ENCODE results near the gene MAD1L1. TPM values are rescaled to one million over a fixed set of nuclear protein-coding genes. Genes with fewer than 3 reads are reported as not detected.

The MAD1L1 gene
- total RNA-seq, 1 donor from 2014 or later: 16.2 TPM

GRCh38 chr7:2050511-2050866, 182.3 kb downstream of the MAD1L1 start:
- H3K27ac ChIP-seq (replicated peaks): no peak overlapping the region
- intact Hi-C loops (cut with micrococcal nuclease): no loop called here
- no peaks in the 10 kb centered on the region for H3K9me3 ChIP-seq (replicated peaks)
- peaks cover 32% of the 10 kb centered on the region for H3K4me1 ChIP-seq
- H3K27me3 ChIP-seq (ENCODE audit: low read depth): no peaks in the 10 kb centered on the region
- no peaks in the 10 kb centered on the region for H3K36me3 ChIP-seq
- H3K4me3 ChIP-seq: no peak overlapping the region
- DNase-seq: no peak
- TF ChIP-seq CTCF (IDR thresholded peaks at IDR 0.05; ENCODE audit: borderline replicate concordance): no peak

- H3K36me3 ChIP-seq: no peaks in the 10 kb centered on the region
- no peaks in the 10 kb centered on the region for H3K9me3 ChIP-seq (replicated peaks)
- no peak for DNase-seq
- H3K4me3 ChIP-seq: no peak overlapping the region
- no peak for TF ChIP-seq CTCF (IDR thresholded peaks at IDR 0.05; ENCODE audit: borderline replicate concordance)
- no peaks in the 10 kb centered on the region for H3K27me3 ChIP-seq (ENCODE audit: low read depth)
- intact Hi-C loops (cut with micrococcal nuclease): no loop called here
- H3K4me1 ChIP-seq: peaks cover 32% of the 10 kb centered on the region
- H3K27ac ChIP-seq (replicated peaks): no peak overlapping the region
Observed at GRCh38 chr7:2049782-2050510, 182.8 kb downstream of the MAD1L1 start.

- Histone ChIP-seq H3K36me3 (no peaks in the 10 kb centered on the region), H3K4me3 (no peak overlapping the region), H3K9me3 (replicated peaks) (no peaks in the 10 kb centered on the region), H3K27ac (replicated peaks) (no peak overlapping the region), H3K27me3 (ENCODE audit: low read depth) (no peaks in the 10 kb centered on the region), H3K4me1 (peaks cover 32% of the 10 kb centered on the region)
- intact Hi-C loops (cut with micrococcal nuclease): no loop called here
- TF ChIP-seq CTCF (IDR thresholded peaks at IDR 0.05; ENCODE audit: borderline replicate concordance): no peak
- DNase-seq: no peak
Observed at GRCh38 chr7:2049111-2049781, 183.5 kb downstream of the MAD1L1 start.

GRCh38 chr7:2048531-2048930, 184.2 kb downstream of the MAD1L1 start:
- Histone ChIP-seq H3K4me3 (no peak overlapping the region), H3K36me3 (peaks cover 3% of the 10 kb centered on the region), H3K9me3 (replicated peaks) (no peaks in the 10 kb centered on the region), H3K27ac (replicated peaks) (no peak overlapping the region), H3K4me1 (peaks cover 32% of the 10 kb centered on the region), H3K27me3 (ENCODE audit: low read depth) (no peaks in the 10 kb centered on the region)
- no peak for DNase-seq
- no peak for TF ChIP-seq CTCF (IDR thresholded peaks at IDR 0.05; ENCODE audit: borderline replicate concordance)
- intact Hi-C loops (cut with micrococcal nuclease): no loop called here

- no peak for TF ChIP-seq CTCF (IDR thresholded peaks at IDR 0.05; ENCODE audit: borderline replicate concordance)
- H3K27ac ChIP-seq (replicated peaks): no peak overlapping the region
- intact Hi-C loops (cut with micrococcal nuclease): no loop called here
- peaks cover 29% of the 10 kb centered on the region for H3K4me1 ChIP-seq
- H3K4me3 ChIP-seq: no peak overlapping the region
- H3K36me3 ChIP-seq: peaks cover 4% of the 10 kb centered on the region
- no peaks in the 10 kb centered on the region for H3K9me3 ChIP-seq (replicated peaks)
- no peaks in the 10 kb centered on the region for H3K27me3 ChIP-seq (ENCODE audit: low read depth)
- no peak for DNase-seq
Observed at GRCh38 chr7:2048006-2048405, 184.7 kb downstream of the MAD1L1 start.

Data from left ventricle myocardium inferior (tissue), 1 donor.